ENCODE results near the gene CIAO3. TPM values are rescaled to one million over a fixed set of nuclear protein-coding genes. Genes with fewer than 3 reads are reported as not detected.

The CIAO3 gene
- total and polyA plus RNA-seq, 10 of the 15 experiments (the other 5 are each of a cell fraction or from before 2014, with no cell fraction given), result 1.4 to 37.5 (median 30.8) TPM

GRCh38 chr16:728131-728889, 12.5 kb downstream of the CIAO3 start (continued):
- no peak for TF ChIP-seq DPF2 (IDR thresholded peaks at IDR 0.05)
- TF ChIP-seq NR2F1 (conservative IDR thresholded peaks at IDR 0.05), result 0 out of 2 replicates have a peak, but pooled peaks have one; percentile 22
- TF ChIP-seq EP300 (IDR thresholded peaks at IDR 0.05; ENCODE audit: borderline replicate concordance in 1 of 2, control insufficient read depth in 1 of 2, low read depth in 2 of 2, low read length in 2 of 2), result no peak
- TF ChIP-seq, protein P1, sequence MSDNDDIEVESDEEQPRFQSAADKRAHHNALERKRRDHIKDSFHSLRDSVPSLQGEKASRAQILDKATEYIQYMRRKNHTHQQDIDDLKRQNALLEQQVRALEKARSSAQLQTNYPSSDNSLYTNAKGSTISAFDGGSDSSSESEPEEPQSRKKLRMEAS (IDR thresholded peaks at IDR 0.05; ENCODE audit: low read depth, low read length), result peak; percentile 78; the same call in 1 of the 2 replicates
- no peak for TF ChIP-seq TARDBP (IDR thresholded peaks at IDR 0.05; ENCODE audit: borderline replicate concordance)
- no peak for TF ChIP-seq CREM (IDR thresholded peaks at IDR 0.05; ENCODE audit: low read depth)
- TF ChIP-seq BCL11A (IDR thresholded peaks at IDR 0.05; ENCODE audit: low read depth, low read length), result no peak
- no peak for TF ChIP-seq BRCA1 (IDR thresholded peaks at IDR 0.05; ENCODE audit: low read depth, low read length)
- TF ChIP-seq, protein P2, sequence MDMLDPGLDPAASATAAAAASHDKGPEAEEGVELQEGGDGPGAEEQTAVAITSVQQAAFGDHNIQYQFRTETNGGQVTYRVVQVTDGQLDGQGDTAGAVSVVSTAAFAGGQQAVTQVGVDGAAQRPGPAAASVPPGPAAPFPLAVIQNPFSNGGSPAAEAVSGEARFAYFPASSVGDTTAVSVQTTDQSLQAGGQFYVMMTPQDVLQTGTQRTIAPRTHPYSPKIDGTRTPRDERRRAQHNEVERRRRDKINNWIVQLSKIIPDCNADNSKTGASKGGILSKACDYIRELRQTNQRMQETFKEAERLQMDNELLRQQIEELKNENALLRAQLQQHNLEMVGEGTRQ (IDR thresholded peaks at IDR 0.05; ENCODE audit: borderline replicate concordance, low read depth, low read length), result no peak
- TF ChIP-seq MEF2B (IDR thresholded peaks at IDR 0.05; ENCODE audit: partially characterized antibody, poor library complexity, severe bottlenecking), result peak; percentile 29
- no peak for TF ChIP-seq ETV6 (conservative IDR thresholded peaks at IDR 0.05 in 1 of 2, IDR thresholded peaks at IDR 0.05 in 1 of 2; ENCODE audit: borderline replicate concordance in 1 of 2, low read depth in 1 of 2)
- TF ChIP-seq ZBED1 (IDR thresholded peaks at IDR 0.05; ENCODE audit: borderline replicate concordance), result no peak
- no peak for TF ChIP-seq LARP7 (IDR thresholded peaks at IDR 0.05)
- TF ChIP-seq, protein P3, sequence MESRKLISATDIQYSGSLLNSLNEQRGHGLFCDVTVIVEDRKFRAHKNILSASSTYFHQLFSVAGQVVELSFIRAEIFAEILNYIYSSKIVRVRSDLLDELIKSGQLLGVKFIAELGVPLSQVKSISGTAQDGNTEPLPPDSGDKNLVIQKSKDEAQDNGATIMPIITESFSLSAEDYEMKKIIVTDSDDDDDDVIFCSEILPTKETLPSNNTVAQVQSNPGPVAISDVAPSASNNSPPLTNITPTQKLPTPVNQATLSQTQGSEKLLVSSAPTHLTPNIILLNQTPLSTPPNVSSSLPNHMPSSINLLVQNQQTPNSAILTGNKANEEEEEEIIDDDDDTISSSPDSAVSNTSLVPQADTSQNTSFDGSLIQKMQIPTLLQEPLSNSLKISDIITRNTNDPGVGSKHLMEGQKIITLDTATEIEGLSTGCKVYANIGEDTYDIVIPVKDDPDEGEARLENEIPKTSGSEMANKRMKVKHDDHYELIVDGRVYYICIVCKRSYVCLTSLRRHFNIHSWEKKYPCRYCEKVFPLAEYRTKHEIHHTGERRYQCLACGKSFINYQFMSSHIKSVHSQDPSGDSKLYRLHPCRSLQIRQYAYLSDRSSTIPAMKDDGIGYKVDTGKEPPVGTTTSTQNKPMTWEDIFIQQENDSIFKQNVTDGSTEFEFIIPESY (IDR thresholded peaks at IDR 0.05), result no peak
- TF ChIP-seq SUPT20H (IDR thresholded peaks at IDR 0.05; ENCODE audit: borderline replicate concordance, control insufficient read depth, low read depth, low read length), result no peak
- no peak for TF ChIP-seq EED (IDR thresholded peaks at IDR 0.05; ENCODE audit: low read depth)
- TF ChIP-seq JUNB (IDR thresholded peaks at IDR 0.05), result no peak
- TF ChIP-seq USF1 (IDR thresholded peaks at IDR 0.05; ENCODE audit: borderline replicate concordance, extremely low read length, insufficient read depth, low read depth, low read length), result no peak
- TF ChIP-seq TBL1XR1 (IDR thresholded peaks at IDR 0.05; ENCODE audit: low read depth, low read length), result no peak
- TF ChIP-seq KDM1A (IDR thresholded peaks at IDR 0.05; ENCODE audit: borderline replicate concordance), result no peak
- TF ChIP-seq, protein P4, sequence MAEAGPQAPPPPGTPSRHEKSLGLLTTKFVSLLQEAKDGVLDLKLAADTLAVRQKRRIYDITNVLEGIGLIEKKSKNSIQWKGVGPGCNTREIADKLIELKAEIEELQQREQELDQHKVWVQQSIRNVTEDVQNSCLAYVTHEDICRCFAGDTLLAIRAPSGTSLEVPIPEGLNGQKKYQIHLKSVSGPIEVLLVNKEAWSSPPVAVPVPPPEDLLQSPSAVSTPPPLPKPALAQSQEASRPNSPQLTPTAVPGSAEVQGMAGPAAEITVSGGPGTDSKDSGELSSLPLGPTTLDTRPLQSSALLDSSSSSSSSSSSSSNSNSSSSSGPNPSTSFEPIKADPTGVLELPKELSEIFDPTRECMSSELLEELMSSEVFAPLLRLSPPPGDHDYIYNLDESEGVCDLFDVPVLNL (IDR thresholded peaks at IDR 0.05; ENCODE audit: low read depth, low read length), result no peak
- no peak for TF ChIP-seq ATF3 (IDR thresholded peaks at IDR 0.05; ENCODE audit: borderline replicate concordance, extremely low read depth, low read depth, low read length)
- no peak for TF ChIP-seq CBX3 (IDR thresholded peaks at IDR 0.05; ENCODE audit: borderline replicate concordance, low read depth)
- no peak for TF ChIP-seq NR2C2 (IDR thresholded peaks at IDR 0.05; ENCODE audit: borderline replicate concordance, control insufficient read depth, insufficient read length, low read depth)
- TF ChIP-seq CHD2 (IDR thresholded peaks at IDR 0.05; ENCODE audit: borderline replicate concordance, low read depth, low read length), result no peak
- TF ChIP-seq RUNX3 (IDR thresholded peaks at IDR 0.05; ENCODE audit: low read length), result peak; percentile 7; the same call in 1 of the 2 replicates

Data from GM12878 (cell line).